Suprapubic skin (tissue), 4 donors: ENCODE results near the gene SRRM3.
"Not testable (repeated sequence)": the region's sequence is repeated elsewhere in the genome, so short reads cannot be mapped to it uniquely, and the experiment has no call there.

Experiments
- CTCF ChIP-seq, 2 donors: fragments of 200-600 bp in 1 of 2; fragments of 450-650 bp in 1 of 2; sonication (generic) in 1 of 2; IDR thresholded peaks; one replicate each; pipeline ENCODE4 v1.5.1; 2016 to 2019; ENCODE audit warnings: antibody characterized with exemption in 2 of 2, mild to moderate bottlenecking in 1 of 2, moderate library complexity in 1 of 2
- EP300 ChIP-seq: sonication (generic); formaldehyde crosslinking; IDR thresholded peaks from one replicate; pipeline ENCODE4 v1.6.1; 2017; ENCODE audit warnings: antibody characterized with exemption
- POLR2A ChIP-seq, 2 donors: fragments of 450-650 bp; IDR thresholded peaks; one replicate each; pipeline ENCODE4 v1.6.1; 2017; ENCODE audit warnings: antibody characterized with exemption in 2 of 2, mild to moderate bottlenecking in 2 of 2, moderate library complexity in 2 of 2
- POLR2AphosphoS5 ChIP-seq, 3 donors: sonication (generic); formaldehyde crosslinking; IDR thresholded peaks; one replicate each; pipeline ENCODE4 v1.6.1; 2017; ENCODE audit warnings: antibody characterized with exemption in 3 of 3

GRCh38 chr7:76311838-76312237 lies 110.1 kb downstream of the SRRM3 start:
- TF ChIP-seq POLR2A (IDR thresholded peaks at IDR 0.05); CTCF (IDR thresholded peaks at IDR 0.05); EP300; POLR2AphosphoS5 (IDR thresholded peaks at IDR 0.05): not testable (repeated sequence)
